GM19467 (cell line): ENCODE measurements around the gene BBS9.
"Not testable (repeated sequence)": the region's sequence is repeated elsewhere in the genome, so short reads cannot be mapped to it uniquely, and the experiment has no call there.

ENCODE experiments used
- ATAC-seq: cut with Tn5 transposase; IDR thresholded peaks from one replicate; pipeline ENCODE4 v1.9.1; 2021; ENCODE audit warnings: mild to moderate bottlenecking, moderate library complexity; ENCODE audit not compliant: unreplicated experiment

The BBS9 gene

DNA sequence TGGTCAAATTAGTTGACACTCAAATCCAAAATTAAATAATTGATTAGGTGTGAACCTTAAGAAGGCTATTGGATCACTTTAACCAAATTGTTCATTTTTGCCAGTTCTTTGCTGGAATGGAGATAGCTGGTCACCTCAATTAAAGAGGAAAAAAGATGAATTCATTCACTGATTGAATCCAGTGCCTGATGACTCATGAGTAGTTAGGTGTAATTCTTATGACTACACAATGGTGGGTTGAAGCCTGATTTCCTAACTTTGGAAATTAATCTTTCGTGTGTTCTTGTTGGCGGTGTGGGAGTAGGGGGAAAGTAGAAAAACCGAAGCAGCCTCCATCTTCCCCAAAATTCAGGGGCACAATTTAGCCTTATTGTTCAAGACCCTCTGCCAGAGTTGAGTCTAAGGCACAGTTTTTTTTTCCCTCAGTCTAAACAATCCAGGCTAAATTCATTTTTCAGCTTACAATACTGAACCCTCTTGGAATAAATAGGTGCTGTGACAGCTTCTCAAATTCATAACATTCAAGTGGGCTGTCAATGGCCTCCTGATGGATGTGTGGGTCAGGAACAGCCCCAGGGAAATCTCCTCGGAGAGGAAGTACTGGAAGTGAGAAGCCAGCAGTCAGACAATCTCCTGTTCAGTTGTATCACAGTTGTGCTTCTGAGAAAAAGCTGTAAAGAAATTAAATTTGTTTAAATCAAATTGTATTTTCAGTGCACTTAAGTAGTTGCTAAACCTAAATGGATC lies 356.6 kb downstream of the BBS9 start:
- no peak for ATAC-seq

DNA sequence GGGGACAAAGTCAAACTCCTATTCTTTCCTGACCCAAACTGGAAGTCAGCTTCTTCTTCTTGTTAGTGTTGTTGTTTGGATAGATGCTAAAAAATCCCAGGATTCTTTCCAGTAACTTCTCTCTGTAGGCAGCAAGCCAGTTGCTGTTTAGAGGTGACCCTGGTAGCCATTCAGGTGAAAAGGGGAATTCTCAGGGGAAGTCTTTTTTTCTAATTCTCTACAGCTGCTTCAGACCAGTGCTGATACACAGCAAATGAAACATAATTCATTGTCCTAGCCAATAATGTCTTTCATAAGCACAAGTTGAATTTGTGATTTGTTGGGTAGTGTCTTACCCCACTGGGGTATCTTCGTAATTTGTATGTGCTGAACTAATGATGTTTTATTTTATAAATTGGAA lies 357.3 kb downstream of the BBS9 start:
- ATAC-seq: no peak

DNA sequence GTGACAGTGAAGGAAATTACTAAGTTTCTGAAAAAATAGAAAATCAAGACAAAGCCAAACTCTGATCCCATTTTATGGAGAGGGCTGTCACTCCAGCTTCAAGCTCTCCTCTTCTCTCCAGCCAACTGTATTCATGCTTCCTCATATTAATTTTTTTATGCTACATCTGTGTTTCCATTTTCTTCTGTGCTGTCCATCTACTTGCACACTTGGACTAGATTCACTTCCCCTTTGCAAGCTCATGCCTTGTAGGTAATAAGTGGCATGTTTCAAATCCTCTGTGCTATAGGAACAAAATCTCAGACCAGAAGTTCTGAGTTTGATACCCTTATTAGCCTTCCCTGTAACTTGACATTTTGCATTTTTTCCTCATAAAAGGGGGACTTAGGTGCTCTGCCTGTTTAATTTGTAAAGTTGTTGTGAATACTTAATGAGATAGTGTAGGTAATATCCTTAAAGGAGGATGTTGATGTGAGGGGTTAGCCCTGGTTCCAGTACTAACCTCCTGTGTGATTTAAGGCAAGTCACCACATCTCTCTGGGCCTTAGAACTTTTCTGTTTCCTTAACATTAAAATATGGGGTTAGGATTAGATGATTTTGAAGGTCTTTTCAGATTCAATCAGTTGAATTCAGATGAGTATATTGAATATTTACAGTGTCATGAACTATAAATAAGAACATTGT lies 358.8 kb downstream of the BBS9 start:
- no peak for ATAC-seq

DNA sequence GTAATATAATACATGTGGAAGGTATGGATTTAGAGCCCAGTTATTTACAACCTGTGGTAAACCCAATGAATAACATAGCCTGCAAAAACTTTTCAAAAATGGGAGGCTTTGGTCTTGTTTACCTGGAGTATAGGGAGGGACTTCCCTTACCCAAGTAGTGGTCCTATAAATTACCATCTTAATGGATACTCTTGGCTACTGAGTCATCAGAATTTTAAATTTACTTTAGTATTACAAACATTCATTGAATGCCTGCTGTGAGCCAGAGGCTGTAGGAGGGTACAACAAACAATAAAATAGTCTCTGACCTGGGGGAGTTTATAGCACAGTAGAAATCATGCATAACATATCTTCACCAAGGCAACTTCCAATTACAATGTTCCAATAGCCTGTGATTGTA lies 365.1 kb downstream of the BBS9 start:
- ATAC-seq: no peak

DNA sequence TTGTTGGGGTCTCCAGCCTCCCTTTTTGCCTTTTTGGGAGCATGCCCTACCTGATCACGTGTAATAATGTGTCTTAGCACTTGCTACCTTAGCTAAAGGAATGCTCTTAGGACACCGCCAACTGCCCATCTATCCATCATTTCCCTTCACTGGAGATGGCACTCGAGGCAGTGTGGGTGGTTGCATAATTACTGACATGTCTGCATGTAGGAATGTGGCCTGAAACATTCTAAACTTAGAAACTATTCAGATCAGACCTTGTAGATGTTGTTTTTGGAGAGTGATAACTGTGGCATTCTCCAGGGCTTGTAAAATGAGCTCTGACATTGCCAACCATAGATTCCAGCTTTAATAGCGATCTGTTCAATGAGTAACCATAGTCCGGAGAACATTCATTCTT lies 365.8 kb downstream of the BBS9 start:
- no peak for ATAC-seq

DNA sequence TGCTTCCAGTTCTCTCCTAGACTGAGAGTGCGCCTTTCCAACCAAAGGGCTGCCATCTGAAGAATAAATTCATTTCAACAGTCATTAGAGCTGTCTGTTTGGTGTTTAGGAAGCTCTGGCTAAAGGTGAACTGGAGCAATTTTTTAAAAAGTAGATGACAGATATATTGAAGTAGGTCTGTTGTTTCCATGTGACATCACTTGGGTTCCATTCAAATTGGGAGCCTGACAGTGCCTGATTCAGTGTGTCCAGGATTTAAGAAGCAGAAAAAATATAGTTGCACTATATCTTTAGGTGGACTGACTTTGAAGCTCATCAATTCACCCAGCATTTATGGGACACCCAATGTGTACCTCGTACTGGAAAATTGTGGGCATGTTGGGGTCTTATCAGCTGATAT lies 367.7 kb downstream of the BBS9 start:
- no peak for ATAC-seq

DNA sequence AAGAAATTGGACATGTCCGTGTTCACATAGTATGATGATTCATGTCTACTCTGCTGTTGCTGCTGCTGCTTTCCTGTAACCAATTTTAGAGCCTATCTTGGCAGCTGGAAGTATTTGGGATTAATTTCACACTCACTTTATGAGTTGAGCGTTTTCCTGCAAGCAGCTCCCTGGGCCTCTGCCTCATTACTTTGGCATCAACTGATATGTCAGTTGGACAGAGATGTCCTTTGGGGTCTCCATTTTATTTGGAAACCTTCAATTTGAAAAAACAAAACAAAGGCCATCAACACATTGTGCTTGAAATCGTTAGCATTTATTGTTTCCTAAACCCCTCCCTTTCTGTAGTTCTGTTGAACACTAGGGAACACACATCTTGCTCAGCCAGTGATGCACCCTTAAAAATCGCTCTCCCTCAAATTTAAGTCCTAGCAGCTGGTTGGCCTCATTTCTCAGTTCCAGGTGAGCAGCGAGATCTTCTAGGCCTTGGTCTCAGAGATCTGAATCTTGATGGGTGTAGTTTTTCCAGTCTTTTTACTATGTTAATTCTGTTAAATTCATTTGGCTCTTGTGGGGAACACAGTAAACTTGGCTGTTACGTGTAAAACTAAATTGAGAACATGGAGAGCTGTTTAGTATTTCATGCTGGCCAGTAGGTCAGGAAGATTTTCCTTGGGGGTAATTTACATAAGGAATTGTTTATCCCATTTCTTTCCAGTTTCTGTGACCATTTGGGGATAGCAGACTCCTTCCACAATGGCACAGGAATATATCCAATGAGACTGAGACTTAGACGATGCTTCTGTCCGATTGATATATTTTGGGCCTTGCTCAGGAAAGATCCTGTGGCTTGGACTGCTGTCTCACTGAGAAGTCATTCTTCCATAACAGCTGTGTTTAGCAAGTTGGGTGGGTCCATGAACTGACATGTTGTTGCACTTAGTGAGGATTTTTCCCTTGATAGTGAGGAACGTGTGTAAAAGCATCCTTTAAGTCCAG lies 371.6 kb downstream of the BBS9 start:
- ATAC-seq: no peak

DNA sequence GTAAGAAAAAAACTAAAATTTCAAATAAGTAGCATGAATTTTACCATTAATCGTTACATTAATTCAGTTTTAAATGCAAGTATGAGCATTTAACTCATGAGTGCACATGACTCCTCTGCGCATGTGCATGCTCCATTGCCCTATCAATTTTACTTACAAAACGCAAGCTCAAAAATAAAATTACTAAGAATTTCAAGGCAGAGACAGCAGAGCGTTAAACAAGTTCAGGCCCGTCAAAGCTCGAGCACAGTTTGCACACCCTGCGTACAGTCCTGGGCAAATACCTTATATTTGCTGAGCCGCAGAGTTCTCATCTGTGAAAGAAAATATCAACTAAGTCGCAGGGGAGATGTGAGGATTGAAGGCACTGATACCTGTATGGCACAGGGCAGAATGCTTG lies 373.6 kb downstream of the BBS9 start:
- ATAC-seq: no peak

DNA sequence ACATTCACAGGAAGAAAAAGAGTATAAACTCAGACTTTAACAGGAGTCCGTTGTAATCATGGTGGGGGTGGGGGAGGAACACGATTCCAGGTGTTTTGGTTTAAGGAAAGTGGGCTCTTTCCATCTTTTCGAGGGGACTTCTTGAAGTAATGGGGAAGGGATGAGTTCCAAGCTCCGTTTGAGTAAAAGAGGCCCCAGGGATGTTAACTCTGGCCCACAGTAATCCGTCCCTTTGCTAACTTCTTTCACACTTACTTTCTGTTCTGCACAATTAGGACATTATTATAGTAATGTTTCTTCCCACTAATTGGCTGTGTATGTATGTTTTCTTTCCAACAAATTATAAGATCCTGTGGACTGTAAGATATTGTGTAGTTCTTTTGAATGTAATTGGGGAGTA lies 374.4 kb downstream of the BBS9 start:
- ATAC-seq: no peak

DNA sequence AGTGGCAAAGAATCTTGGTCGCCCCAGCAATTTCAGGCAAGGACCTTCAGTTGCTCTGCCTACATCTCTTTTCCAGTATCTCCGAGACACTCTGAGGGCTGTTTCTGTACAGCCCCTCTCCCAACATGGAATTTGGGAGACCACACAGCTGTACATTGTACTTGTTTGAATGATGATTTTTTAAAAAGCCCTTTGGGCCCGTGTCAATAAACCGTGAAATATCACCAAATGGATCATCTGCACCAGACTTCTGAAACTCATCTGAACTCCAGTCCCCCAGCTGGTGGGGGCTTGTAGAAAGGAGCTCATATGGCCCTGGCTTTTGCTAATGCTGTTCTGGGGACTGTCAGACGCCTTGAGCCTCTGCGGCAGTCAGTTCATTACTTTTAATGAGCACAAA lies 374.9 kb downstream of the BBS9 start:
- ATAC-seq: no peak

DNA sequence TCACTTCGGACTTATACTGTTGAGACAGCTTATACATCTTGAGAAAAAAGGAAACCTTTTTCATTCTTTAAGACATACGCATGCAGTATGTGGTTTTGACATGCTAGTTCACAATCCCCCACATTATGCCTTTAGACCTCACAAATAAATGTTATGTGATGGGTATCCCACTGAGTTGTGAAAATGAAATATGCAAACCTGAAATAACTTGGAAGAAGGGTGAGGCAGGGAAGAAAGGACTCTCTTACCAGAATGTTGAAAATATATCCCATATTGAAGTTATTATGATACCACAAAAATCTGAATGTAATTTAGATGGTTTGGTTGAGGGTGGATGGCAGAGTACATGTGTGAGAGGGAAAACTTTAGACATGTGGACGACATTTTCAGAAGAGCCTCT lies 379.8 kb downstream of the BBS9 start:
- ATAC-seq: no peak

DNA sequence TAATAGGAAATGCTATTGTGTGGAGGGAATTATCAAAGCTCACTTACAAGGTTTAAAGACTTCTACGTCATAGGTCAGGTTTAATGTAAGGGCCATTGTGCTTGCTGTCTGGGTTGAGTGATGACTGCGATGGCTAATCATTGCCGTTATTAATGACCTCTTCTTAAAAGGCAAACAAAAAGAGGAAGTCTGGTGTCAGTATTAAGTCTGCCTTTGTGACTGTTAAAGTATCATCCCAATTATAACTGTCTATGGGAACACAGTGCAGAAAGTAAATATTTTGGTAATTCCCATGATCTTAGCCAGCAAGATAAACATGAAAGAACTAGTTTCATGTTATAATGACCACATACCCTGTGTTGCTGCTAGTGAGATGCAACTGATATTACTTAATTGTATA lies 382.4 kb downstream of the BBS9 start:
- ATAC-seq: no peak

DNA sequence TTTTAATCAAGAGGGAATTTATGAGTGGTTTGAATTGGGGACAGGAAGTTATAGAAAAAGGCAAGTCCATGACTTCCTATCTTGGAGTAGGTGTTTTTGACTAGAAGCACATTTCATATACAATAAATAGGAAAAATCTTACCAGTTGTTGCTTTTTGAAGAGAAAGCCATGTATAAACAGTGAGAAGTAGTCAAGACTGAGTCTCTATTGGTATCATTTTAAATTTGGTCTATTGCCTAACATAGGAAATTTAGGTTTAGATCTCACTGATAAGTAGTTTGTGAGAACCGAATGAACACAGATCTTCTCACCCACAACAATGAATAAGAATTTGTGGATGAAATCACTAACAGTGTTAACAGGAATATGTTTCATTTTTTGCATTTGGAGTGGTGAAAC lies 387.2 kb downstream of the BBS9 start:
- ATAC-seq: no peak

DNA sequence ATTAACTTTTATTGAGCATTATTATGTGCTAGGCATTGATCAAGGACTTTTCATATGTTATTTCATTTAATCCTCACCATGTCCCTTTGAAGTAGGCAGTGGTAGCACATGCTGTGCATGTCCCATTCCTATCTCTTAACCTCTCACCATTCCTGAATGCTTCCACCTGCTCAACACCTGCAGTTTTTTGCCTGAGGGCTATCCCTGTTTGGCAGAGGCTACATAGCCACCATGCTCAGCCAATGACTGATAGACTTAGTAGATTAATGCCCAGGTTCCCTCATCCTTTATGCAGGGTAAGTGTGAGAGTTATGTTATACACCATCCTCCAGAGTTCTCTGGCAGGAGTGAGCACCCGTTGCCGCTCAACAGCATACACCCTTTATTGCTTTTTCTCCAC lies 387.8 kb downstream of the BBS9 start:
- no peak for ATAC-seq

DNA sequence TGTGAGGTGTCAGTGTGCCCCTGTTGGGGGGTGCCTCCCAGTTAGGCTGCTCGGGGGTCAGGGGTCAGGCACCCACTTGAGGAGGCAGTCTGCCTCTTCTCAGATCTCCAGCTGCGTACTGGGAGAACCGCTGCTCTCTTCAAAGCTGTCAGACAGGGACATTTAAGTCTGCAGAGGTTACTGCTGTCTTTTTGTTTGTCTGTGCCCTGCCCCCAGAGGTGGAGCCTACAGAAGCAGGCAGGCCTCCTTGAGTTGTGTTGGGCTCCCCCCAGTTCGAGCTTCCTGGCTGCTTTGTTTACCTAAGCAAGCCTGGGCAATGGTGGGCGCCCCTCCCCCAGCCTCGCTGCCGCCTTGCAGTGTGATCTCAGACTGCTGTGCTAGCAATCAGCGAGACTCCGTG lies 397.6 kb downstream of the BBS9 start:
- ATAC-seq: not testable (repeated sequence)

DNA sequence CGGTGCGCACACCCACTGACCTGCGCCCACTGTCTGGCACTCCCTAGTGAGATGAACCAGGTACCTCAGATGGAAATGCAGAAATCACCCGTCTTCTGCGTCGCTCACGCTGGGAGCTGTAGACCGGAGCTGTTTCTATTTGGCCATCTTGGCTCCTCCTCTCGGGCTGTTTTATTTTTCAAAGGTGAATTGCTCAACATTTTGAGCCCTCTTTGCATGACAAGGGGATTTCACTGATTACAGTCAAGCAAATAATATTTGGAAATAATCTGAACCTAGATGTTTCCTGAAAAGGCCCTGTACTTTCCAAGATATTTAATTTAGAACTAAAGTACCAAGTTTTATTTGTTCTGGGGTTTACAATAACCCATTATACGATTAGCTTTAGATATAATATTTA lies 398.2 kb downstream of the BBS9 start:
- not testable (repeated sequence) for ATAC-seq

DNA sequence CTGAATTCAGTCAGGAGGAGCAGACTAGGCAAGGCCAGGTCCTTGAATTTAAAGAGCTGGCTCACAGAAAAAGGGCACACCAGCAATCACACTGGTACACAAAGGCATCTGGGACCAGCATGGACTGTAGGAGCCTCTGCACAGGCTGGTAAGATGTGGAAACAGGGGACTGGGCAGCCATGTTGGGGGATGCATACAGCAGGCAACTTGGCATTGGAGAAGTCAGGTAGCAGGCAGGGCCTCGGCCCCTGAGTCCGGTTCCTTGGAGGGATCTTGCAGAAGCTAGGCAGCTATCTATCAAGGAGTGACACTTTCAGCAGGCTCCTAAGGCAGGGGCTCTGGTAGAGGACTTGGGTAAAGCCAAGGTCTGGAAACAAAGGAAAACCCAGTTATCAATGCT lies 399.7 kb downstream of the BBS9 start:
- ATAC-seq: no peak

DNA sequence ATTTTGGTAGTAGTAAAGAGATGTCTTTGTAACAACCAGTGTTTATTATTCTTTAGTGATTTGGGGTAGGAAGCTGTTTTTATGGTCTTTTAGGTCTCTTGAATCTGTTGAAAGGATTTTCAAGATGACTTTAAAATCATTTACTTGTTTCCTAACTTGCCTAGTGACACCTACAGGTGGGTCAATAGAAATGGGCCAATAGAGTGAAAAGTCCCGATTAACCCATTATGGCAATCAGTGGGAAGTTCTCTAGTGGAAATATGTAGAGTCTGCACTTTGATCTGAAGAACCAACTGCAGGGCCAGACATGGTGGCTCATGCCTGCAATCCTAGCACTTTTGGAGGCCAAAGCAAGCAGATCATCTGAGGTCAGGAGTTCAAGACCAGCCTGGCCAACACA lies 401.3 kb downstream of the BBS9 start:
- ATAC-seq: no peak

DNA sequence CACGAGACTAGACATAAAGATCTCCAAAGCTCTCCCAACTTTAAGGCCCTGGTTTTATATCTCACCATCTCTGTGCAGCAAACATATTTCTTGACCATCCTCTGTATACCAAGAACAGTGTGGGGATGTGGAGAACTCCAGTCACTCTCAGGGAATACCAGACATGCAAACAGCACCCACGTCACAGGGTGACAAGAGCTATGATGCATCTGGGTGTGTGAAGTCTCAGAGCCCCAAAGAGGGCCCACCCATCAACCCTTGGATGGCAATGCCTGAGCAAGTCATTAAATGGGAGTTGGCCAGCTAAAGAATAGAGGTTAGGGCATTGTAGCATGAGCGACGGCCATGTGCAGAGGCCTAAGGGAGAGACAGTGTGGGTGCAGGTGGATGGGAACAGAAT lies 402.5 kb downstream of the BBS9 start:
- no peak for ATAC-seq

DNA sequence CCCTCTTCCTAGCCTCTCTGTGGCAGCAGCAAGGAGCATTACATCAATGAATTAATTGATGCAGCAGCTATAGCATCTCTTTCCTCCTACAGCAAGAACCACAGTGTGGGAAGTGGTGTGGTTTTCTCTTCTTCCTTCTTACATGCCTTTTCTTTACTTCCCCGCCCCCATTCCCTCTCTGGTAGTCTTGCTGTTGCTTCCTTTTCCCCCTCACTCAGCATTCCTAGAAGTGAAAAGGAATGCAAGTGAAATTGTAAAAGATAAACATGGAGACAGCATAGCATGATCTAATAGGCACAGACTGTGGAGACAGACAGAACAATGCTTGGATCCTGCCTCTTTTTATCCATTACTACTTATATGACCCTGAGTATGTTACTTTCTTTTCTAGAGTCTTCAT lies 405.5 kb downstream of the BBS9 start:
- no peak for ATAC-seq

DNA sequence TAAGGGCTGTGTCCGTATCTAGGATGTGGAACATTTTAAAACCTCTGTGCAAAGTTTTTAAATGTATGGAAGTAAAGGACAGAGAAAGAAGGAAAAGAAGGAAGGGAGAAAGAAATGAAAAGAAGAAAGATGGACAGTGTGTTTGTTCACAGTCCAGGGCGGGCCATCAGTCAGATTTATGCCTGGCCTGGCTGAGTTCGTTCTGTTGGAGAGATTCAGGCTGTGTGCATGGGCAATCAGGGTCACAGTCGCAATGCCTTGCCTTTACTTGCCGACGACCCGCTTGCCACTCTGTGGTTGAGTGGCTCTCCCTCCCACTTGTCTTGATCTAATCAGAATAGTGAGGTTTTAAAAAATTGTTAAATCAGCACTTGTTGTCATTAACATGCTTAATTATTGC lies 406.6 kb downstream of the BBS9 start:
- no peak for ATAC-seq
